Liver (tissue), 2 donors: ENCODE measurements around the gene KIF3C.

Experiments used
- GABPA ChIP-seq, 2 donors: IDR thresholded peaks in 1 of 2; conservative IDR thresholded peaks in 1 of 2; 2 replicates each; pipeline ENCODE4 v1.6.1; 2016; ENCODE audit warnings: antibody characterized with exemption in 2 of 2, mild to moderate bottlenecking in 1 of 2, moderate library complexity in 1 of 2
- SP1 ChIP-seq: IDR thresholded peaks from 2 replicates; pipeline ENCODE4 v1.6.1; 2018; ENCODE audit warnings: antibody characterized with exemption, mild to moderate bottlenecking
- donor health status: healthy.

DNA sequence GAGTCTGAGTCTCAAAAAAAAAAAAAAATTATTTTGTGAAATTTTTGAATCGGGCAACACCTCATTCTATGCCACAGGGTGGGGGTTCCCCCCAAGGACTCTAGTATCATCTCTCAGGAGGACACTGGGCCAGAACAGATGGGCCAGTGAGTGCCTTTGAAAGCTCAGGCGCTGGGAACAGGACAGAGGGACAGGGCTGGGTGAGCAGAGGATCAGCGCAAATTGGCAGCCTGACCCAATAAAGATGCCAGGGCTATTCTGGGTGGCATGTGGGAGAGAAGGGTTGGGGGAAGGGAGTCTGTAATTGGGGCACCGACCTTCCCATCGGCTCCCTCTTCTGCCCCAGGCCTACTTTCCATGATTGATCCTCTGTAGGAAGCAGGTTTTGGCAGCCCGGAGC is 44.0 kb downstream of the KIF3C start:
- no peak for TF ChIP-seq GABPA (IDR thresholded peaks at IDR 0.05 in 1 of 2, conservative IDR thresholded peaks at IDR 0.05 in 1 of 2)
- no peak for TF ChIP-seq SP1
